Muscle of leg (tissue), 16 donors: ENCODE measurements around the gene CCT6B. TPM values are rescaled to one million over a fixed set of nuclear protein-coding genes. Genes with fewer than 3 reads are reported as not detected.
"Not testable (repeated sequence)": the region's sequence is repeated elsewhere in the genome, so short reads cannot be mapped to it uniquely, and the experiment has no call there.

Experiments
- DNase-seq: peaks from one replicate; pipeline ENCODE4 v3.0.0; 2013
- H3K27ac ChIP-seq: one replicate; pipeline ENCODE4 v1.5.1; 2013; ENCODE audit warnings: mild to moderate bottlenecking, low read length, control low read depth
- H3K27me3 ChIP-seq: one replicate; pipeline ENCODE4 v1.6.1; 2013; ENCODE audit warnings: low read length; ENCODE audit not compliant: control insufficient read depth, insufficient read depth
- H3K36me3 ChIP-seq: one replicate; pipeline ENCODE4 v1.6.1; 2013; ENCODE audit warnings: low read length; ENCODE audit not compliant: control insufficient read depth, insufficient read depth
- H3K4me1 ChIP-seq: one replicate; pipeline ENCODE4 v1.6.1; 2013; ENCODE audit warnings: low read length; ENCODE audit not compliant: control insufficient read depth, insufficient read depth
- H3K4me3 ChIP-seq: one replicate; pipeline ENCODE4 v1.5.1; 2013; ENCODE audit warnings: low read length, control low read depth
- H3K9me3 ChIP-seq: replicated peaks from 2 replicates; pipeline ENCODE4 v1.6.1; 2013; ENCODE audit warnings: low read depth, low read length; ENCODE audit not compliant: control insufficient read depth
- WGBS: methylation state at CpG from one replicate; pipeline ENCODE4 v1.1.5; 2013; ENCODE audit warnings: missing lambda C conversion rate; ENCODE audit not compliant: insufficient coverage; 5-methylcytosine and 5-hydroxymethylcytosine counted together
- long read RNA-seq, 11 donors: transcript quantifications; one replicate each; lab custom pipeline, GENCODE V29; 2026
- polyA plus RNA-seq, 8 donors: library from polyadenylated mRNA; unstranded; fragments of 120-200 nt; gene quantifications; one replicate each; pipeline versions ENCODE4 v1.2.1 to v1.2.3, GENCODE V29; 2013; ENCODE audit warnings: inconsistent platforms in 1 of 8, low replicate concordance in 1 of 8; ENCODE audit not compliant: insufficient read length in 8 of 8, insufficient read depth in 1 of 8
- total RNA-seq: library from RNA; stranded (reverse); fragments of 120-200 nt; gene quantifications from one replicate; pipeline ENCODE4 v1.2.4, GENCODE V29; 2013

The CCT6B gene
- total RNA-seq (2.4 TPM), polyA plus RNA-seq (1 to 10 TPM; 1.7 to 3.2 (median 2.2) TPM)
- long read RNA-seq, donor 1: 0 reads
- long read RNA-seq, donor 2: 0 reads
- long read RNA-seq, donor 3: 0 reads
- long read RNA-seq, donor 4: 0 reads
- long read RNA-seq, donor 5, partial matches to known transcripts: 0 of 3 reads
- long read RNA-seq, donor 5, other reads (novel, unspliced or antisense): 0 of 3 reads
- long read RNA-seq, donor 6, partial matches to known transcripts: 16 of 16 reads
- long read RNA-seq, donor 6, other reads (novel, unspliced or antisense): 0 of 16 reads
- long read RNA-seq, donor 7, partial matches to known transcripts: 0 of 1 reads
- long read RNA-seq, donor 7, other reads (novel, unspliced or antisense): 0 of 1 reads
- long read RNA-seq, donor 8: 0 reads
- long read RNA-seq, donor 9: 0 reads
- long read RNA-seq, donor 10: 0 reads
- long read RNA-seq, donor 11, partial matches to known transcripts: 0 of 1 reads
- long read RNA-seq, donor 11, other reads (novel, unspliced or antisense): 0 of 1 reads

GRCh38 chr17:34961093-34961911 lies at the start of gene CCT6B, which contains the start of gene ZNF830:
Gene CCT6B, minus strand, starts transcription at chr17:34961460. Its CDS starts 67 bp downstream, at chr17:34961393.
Gene ZNF830, plus strand, starts transcription at chr17:34961540. Its CDS starts 27 bp downstream, at chr17:34961567.
- H3K4me1 ChIP-seq: peaks cover 6% of the 10 kb centered on the region
- WGBS: under 1% methylated on average over 64 of the region's 65 CpGs

GRCh38 chr17:35010093-35010492 lies 48.8 kb upstream of the CCT6B start:
- H3K4me1 ChIP-seq: peaks cover 4% of the 10 kb centered on the region
- H3K4me3 ChIP-seq: no peak overlapping the region
- no peaks in the 10 kb centered on the region for H3K9me3 ChIP-seq
- DNase-seq: peak; percentile 29
- H3K27ac ChIP-seq: no peak overlapping the region
- H3K27me3 ChIP-seq: no peaks in the 10 kb centered on the region
- H3K36me3 ChIP-seq: peaks cover 45% of the 10 kb centered on the region
- WGBS: no CpG with 5 or more reads among the region's 3 CpGs

More at GRCh38 chr17:34961093-34961911, at the start of gene CCT6B, which contains the start of gene ZNF830:
- Histone ChIP-seq H3K27ac (peak within 1 kb of the TSS; percentile 94), H3K27me3 (no peaks in the 10 kb centered on the region), H3K9me3 (no peaks in the 10 kb centered on the region), H3K36me3 (peaks cover 11% of the 10 kb centered on the region), H3K4me3 (peak within 1 kb of the TSS; percentile 90)
- peak; percentile 99 for DNase-seq

- H3K4me1 ChIP-seq: peaks cover 4% of the 10 kb centered on the region
- H3K27ac ChIP-seq: no peak overlapping the region
- WGBS: 60% methylated on average over 1 of the region's 1 CpG
- no peaks in the 10 kb centered on the region for H3K9me3 ChIP-seq
- H3K27me3 ChIP-seq: no peaks in the 10 kb centered on the region
- H3K4me3 ChIP-seq: no peak overlapping the region
- DNase-seq: no peak
- H3K36me3 ChIP-seq: peaks cover 59% of the 10 kb centered on the region
Observed at GRCh38 chr17:35006961-35007360, 45.7 kb upstream of the CCT6B start.

- Histone ChIP-seq H3K4me1 (no peaks in the 10 kb centered on the region), H3K36me3 (peaks cover 59% of the 10 kb centered on the region), H3K9me3 (no peaks in the 10 kb centered on the region), H3K4me3 (no peak overlapping the region), H3K27me3 (no peaks in the 10 kb centered on the region), H3K27ac (no peak overlapping the region)
- WGBS: 88% methylated on average over 2 of the region's 4 CpGs
- DNase-seq: no peak
Observed at GRCh38 chr17:35006345-35006744, 45.1 kb upstream of the CCT6B start.

GRCh38 chr17:35003778-35004177 lies 42.5 kb upstream of the CCT6B start:
- H3K4me3 ChIP-seq: no peak overlapping the region
- H3K9me3 ChIP-seq: no peaks in the 10 kb centered on the region
- peaks cover 72% of the 10 kb centered on the region for H3K36me3 ChIP-seq
- WGBS: 67% methylated on average over 1 of the region's 4 CpGs
- H3K27me3 ChIP-seq: no peaks in the 10 kb centered on the region
- DNase-seq: no peak
- no peaks in the 10 kb centered on the region for H3K4me1 ChIP-seq
- no peak overlapping the region for H3K27ac ChIP-seq

GRCh38 chr17:35002876-35003551 lies 41.8 kb upstream of the CCT6B start:
- H3K36me3 ChIP-seq: peaks cover 75% of the 10 kb centered on the region
- no peak overlapping the region for H3K4me3 ChIP-seq
- WGBS: 63% methylated on average over 11 of the region's 15 CpGs
- peaks cover 4% of the 10 kb centered on the region for H3K4me1 ChIP-seq
- DNase-seq: peak; percentile 55
- H3K9me3 ChIP-seq: no peaks in the 10 kb centered on the region
- no peaks in the 10 kb centered on the region for H3K27me3 ChIP-seq
- H3K27ac ChIP-seq: no peak overlapping the region

- Histone ChIP-seq H3K4me1 (peaks cover 18% of the 10 kb centered on the region), H3K27me3 (no peaks in the 10 kb centered on the region), H3K27ac (no peak overlapping the region), H3K4me3 (no peak overlapping the region), H3K9me3 (no peaks in the 10 kb centered on the region), H3K36me3 (peaks cover 71% of the 10 kb centered on the region)
- no peak for DNase-seq
- no CpG with 5 or more reads among the region's 2 CpGs for WGBS
Observed at GRCh38 chr17:35001549-35001948, 40.3 kb upstream of the CCT6B start.

- H3K36me3 ChIP-seq: peaks cover 70% of the 10 kb centered on the region
- not testable (repeated sequence) for H3K9me3 ChIP-seq, H3K27me3 ChIP-seq, H3K27ac ChIP-seq, H3K4me3 ChIP-seq, DNase-seq
- H3K4me1 ChIP-seq: peaks cover 19% of the 10 kb centered on the region
- 91% methylated on average over 13 of the region's 14 CpGs for WGBS
Observed at GRCh38 chr17:35000965-35001364, 39.7 kb upstream of the CCT6B start.

GRCh38 chr17:34999456-34999855 lies 38.2 kb upstream of the CCT6B start:
- Histone ChIP-seq H3K27ac (no peak overlapping the region), H3K27me3 (no peaks in the 10 kb centered on the region), H3K4me3 (no peak overlapping the region), H3K36me3 (peaks cover 79% of the 10 kb centered on the region), H3K9me3 (no peaks in the 10 kb centered on the region), H3K4me1 (peaks cover 19% of the 10 kb centered on the region)
- WGBS: 89% methylated on average over 1 of the region's 2 CpGs
- no peak for DNase-seq
